VCaP (cell line): ENCODE data around the gene OR6B3.

Experiments
- H3K27ac ChIP-seq: fragments of 450-650 bp; 2 replicates; pipeline ENCODE4 v1.5.1; 2017
- TF ChIP-seq, protein P1 (sequence below): fragments of 450-650 bp; conservative IDR thresholded peaks from 2 replicates; pipeline ENCODE4 v1.5.1; 2017; ENCODE audit warnings: mild to moderate bottlenecking, moderate library complexity

OR6B3 gene

DNA sequence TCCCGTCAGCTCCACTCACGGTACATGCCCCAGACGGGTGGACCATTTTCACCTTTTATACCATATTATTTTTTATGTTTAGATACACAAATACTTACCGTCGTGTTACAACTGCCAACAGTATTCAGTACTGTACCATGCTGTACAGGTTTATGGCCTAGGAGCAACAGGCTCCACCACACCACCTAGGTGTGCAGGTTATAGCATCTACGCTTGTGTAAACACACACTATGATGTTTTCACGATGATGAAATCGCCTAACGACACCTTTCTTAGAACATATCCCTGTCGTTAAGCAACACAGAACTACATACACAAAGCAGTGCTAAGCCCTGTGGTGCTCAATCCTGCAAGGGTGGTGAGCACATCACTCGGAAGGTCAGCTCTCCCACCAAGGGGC, 52.6 kb downstream of the OR6B3 start:
- H3K27ac ChIP-seq: no peak overlapping the region
- TF ChIP-seq, protein P1, sequence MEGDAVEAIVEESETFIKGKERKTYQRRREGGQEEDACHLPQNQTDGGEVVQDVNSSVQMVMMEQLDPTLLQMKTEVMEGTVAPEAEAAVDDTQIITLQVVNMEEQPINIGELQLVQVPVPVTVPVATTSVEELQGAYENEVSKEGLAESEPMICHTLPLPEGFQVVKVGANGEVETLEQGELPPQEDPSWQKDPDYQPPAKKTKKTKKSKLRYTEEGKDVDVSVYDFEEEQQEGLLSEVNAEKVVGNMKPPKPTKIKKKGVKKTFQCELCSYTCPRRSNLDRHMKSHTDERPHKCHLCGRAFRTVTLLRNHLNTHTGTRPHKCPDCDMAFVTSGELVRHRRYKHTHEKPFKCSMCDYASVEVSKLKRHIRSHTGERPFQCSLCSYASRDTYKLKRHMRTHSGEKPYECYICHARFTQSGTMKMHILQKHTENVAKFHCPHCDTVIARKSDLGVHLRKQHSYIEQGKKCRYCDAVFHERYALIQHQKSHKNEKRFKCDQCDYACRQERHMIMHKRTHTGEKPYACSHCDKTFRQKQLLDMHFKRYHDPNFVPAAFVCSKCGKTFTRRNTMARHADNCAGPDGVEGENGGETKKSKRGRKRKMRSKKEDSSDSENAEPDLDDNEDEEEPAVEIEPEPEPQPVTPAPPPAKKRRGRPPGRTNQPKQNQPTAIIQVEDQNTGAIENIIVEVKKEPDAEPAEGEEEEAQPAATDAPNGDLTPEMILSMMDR: no peak

DNA sequence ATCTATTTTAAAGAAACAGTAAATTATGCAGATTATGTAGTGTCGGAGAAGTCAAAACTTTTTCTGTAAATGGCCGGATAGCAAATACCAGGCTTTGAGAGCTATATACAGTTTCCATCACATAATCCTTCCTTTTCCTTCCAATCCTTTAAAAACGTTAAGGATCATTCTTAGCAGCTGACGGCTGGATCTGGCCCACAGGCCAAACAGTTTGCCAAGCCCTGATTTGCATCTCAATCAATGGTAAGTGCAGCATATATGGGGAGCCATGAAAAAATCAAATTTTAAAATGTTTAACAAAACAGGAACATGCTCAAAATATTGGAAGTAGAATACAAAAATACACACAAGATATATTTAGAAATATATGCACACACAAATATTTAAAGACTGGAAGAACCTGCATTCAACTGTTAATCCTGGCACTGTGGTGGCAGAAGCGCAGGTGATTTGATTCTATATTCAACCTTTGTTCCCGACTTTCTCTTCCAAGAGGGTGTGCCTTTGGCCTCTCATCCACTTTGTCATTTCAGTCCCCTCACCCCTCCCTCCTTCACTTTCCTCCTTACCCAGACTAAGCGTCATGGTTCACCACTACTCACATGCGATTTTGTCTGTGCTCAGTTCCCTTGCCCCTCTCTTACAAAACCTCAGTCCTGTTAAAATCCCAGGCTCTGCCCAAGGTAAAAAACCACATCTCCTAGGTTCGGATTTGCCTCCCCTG, 55.5 kb downstream of the OR6B3 start:
- TF ChIP-seq, protein P1: no peak
- no peak overlapping the region for H3K27ac ChIP-seq
